HL-60/S4 (cell line): ENCODE measurements around the gene SLC9A6.

ENCODE experiments used
- in situ Hi-C: fragments of 300-500 bp; cut with MboI; formaldehyde crosslinking; loops from 2 replicates; pipeline ENCODE4 v1.14.3; 2022; ENCODE audit warnings: low sequenced_read_pairs

The SLC9A6 gene

GRCh38 chrX:135985157-135985972 is at the start of gene SLC9A6:
TSS of gene SLC9A6 (plus strand) at chrX:135985435. CDS start at chrX:135985659, 224 bp downstream.
- in situ Hi-C loops = no loop called here

GRCh38 chrX:135944486-135944885 is 40.7 kb upstream of the SLC9A6 start:
- in situ Hi-C loops = no loop called here

- in situ Hi-C loops = no loop called here
Observed at GRCh38 chrX:135951291-135951690, 33.9 kb upstream of the SLC9A6 start.

GRCh38 chrX:135973025-135973547 is 12.1 kb upstream of the SLC9A6 start:
- in situ Hi-C loops = no loop called here

GRCh38 chrX:135973548-135974278 is 11.5 kb upstream of the SLC9A6 start, which contains the start of gene MMGT1:
TSS of gene MMGT1 (minus strand) at chrX:135973988. CDS start at chrX:135973675, 313 bp downstream.
- in situ Hi-C loops = no loop called here

GRCh38 chrX:135974279-135974856 is 10.9 kb upstream of the SLC9A6 start:
- in situ Hi-C loops = no loop called here

- in situ Hi-C loops = no loop called here
Observed at GRCh38 chrX:135975421-135975820, 9.8 kb upstream of the SLC9A6 start.

- in situ Hi-C loops = no loop called here
Observed at GRCh38 chrX:135977611-135978010, 7.6 kb upstream of the SLC9A6 start.

- in situ Hi-C loops = no loop called here
Observed at GRCh38 chrX:135981010-135981409, 4.2 kb upstream of the SLC9A6 start.

GRCh38 chrX:135981668-135982067 is 3.6 kb upstream of the SLC9A6 start:
- in situ Hi-C loops = no loop called here

GRCh38 chrX:135982860-135983259 is 2.4 kb upstream of the SLC9A6 start:
- in situ Hi-C loops = no loop called here

- in situ Hi-C loops = no loop called here
Observed at GRCh38 chrX:135984256-135984655, 979 bp upstream of the SLC9A6 start.

GRCh38 chrX:135984791-135985156 is 461 bp upstream of the SLC9A6 start:
- in situ Hi-C loops = no loop called here

- in situ Hi-C loops = no loop called here
Observed at GRCh38 chrX:135985973-135986310, 707 bp downstream of the SLC9A6 start.

GRCh38 chrX:135988245-135988644 is 3.0 kb downstream of the SLC9A6 start:
- in situ Hi-C loops = no loop called here

GRCh38 chrX:136015016-136015415 is 29.8 kb downstream of the SLC9A6 start:
- in situ Hi-C loops = loop anchor here (25.0 kb wide), 1 partner anchor 247 kb away; the partner anchor contains the start of gene MAP7D3

- in situ Hi-C loops = loop anchor here (25.0 kb wide), 1 partner anchor 245 kb away; the partner anchor contains the start of gene MAP7D3
Observed at GRCh38 chrX:136016881-136017280, 31.6 kb downstream of the SLC9A6 start.

GRCh38 chrX:136019226-136019625 is 34.0 kb downstream of the SLC9A6 start:
- in situ Hi-C loops = loop anchor here (25.0 kb wide), 1 partner anchor 243 kb away; the partner anchor contains the start of gene MAP7D3

GRCh38 chrX:136021160-136021559 is 35.9 kb downstream of the SLC9A6 start:
- in situ Hi-C loops = loop anchor here (25.0 kb wide), 1 partner anchor 241 kb away; the partner anchor contains the start of gene MAP7D3

- in situ Hi-C loops = loop anchor here (25.0 kb wide), 1 partner anchor 240 kb away; the partner anchor contains the start of gene MAP7D3
Observed at GRCh38 chrX:136021903-136022302, 36.7 kb downstream of the SLC9A6 start.

- in situ Hi-C loops = no loop called here
Observed at GRCh38 chrX:136025091-136025490, 39.9 kb downstream of the SLC9A6 start.
